Lower leg skin (tissue), 3 donors: ENCODE measurements around the gene CDCP1.

Experiments
- CTCF ChIP-seq, 3 donors: fragments of 450-650 bp; IDR thresholded peaks; one replicate each; pipeline ENCODE4 v1.5.1; 2016; ENCODE audit warnings: antibody characterized with exemption in 3 of 3, mild to moderate bottlenecking in 3 of 3, moderate library complexity in 2 of 3
- POLR2A ChIP-seq, 2 donors: fragments of 450-650 bp; IDR thresholded peaks; one replicate each; pipeline ENCODE4 v1.6.1; 2016 to 2017; ENCODE audit warnings: antibody characterized with exemption in 2 of 2, mild to moderate bottlenecking in 1 of 2, moderate library complexity in 1 of 2

DNA sequence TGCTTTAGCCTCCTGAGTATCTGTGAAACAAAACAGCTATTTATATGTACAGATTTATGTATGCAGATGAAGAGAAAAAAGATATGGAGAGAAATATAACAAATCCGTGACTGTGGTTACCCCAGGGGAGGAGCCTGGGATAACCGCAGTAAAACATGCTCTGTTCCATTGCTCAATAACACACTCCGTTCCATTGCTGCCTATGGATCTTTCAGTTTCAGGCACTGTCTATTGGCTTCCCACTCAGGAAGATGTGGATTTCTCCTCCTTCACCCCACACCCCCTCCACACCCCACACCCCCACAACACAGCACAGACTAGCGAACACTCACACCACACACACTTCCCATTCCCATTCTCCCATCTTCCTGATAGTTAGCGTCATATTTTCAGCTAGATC, 47.9 kb downstream of the CDCP1 start:
- TF ChIP-seq CTCF (IDR thresholded peaks at IDR 0.05), result no peak
- TF ChIP-seq POLR2A (IDR thresholded peaks at IDR 0.05), result no peak
